NB4 (cell line): ENCODE results near the gene AUTS2.

Source experiments
- MYC ChIP-seq: IDR thresholded peaks from 2 replicates; pipeline ENCODE4 v1.6.1; 2011; ENCODE audit warnings: low read depth, low read length
- POLR2A ChIP-seq: IDR thresholded peaks from 2 replicates; pipeline ENCODE4 v1.6.1; 2011; ENCODE audit warnings: mild to moderate bottlenecking; ENCODE audit not compliant: insufficient read length; ENCODE audit errors: extremely low read depth
- TF ChIP-seq, protein P1 (sequence below): IDR thresholded peaks from one replicate; pipeline ENCODE4 v1.5.1; 2012; ENCODE audit warnings: low read depth, low read length

DNA sequence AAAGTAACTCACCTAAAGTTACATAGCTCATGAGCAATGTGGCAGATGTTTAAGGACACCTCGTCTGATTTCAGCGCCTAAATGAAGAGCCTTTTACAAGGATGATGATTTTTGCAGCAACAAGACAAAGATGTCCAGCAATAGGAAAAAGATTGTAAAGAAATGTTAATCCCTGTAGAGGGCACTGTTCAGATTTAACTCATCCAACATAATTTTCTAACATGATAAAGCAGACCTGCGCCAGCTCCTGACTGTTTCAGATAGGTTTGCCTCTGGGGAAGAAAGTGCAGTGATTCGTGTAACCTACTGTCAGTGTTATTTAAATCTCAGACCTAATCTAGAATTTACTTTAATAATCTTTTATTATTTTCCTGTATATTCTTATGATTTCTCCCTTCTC, 595.2 kb downstream of the AUTS2 start:
- TF ChIP-seq, protein P1, sequence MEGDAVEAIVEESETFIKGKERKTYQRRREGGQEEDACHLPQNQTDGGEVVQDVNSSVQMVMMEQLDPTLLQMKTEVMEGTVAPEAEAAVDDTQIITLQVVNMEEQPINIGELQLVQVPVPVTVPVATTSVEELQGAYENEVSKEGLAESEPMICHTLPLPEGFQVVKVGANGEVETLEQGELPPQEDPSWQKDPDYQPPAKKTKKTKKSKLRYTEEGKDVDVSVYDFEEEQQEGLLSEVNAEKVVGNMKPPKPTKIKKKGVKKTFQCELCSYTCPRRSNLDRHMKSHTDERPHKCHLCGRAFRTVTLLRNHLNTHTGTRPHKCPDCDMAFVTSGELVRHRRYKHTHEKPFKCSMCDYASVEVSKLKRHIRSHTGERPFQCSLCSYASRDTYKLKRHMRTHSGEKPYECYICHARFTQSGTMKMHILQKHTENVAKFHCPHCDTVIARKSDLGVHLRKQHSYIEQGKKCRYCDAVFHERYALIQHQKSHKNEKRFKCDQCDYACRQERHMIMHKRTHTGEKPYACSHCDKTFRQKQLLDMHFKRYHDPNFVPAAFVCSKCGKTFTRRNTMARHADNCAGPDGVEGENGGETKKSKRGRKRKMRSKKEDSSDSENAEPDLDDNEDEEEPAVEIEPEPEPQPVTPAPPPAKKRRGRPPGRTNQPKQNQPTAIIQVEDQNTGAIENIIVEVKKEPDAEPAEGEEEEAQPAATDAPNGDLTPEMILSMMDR: no peak
- TF ChIP-seq MYC (no peak), POLR2A (no peak)
